GM19438 (cell line): ENCODE measurements around the gene QRFP.

Experiments
- ATAC-seq: cut with Tn5 transposase; IDR thresholded peaks from one replicate; pipeline ENCODE4 v1.9.1; 2021; ENCODE audit warnings: low read depth; ENCODE audit not compliant: unreplicated experiment

The QRFP gene

GRCh38 chr9:130896233-130897014 is at the start of gene QRFP:
TSS of gene QRFP (minus strand) at chr9:130896812. CDS start at chr9:130893838, 2,974 bp downstream.
- ATAC-seq: no peak

- no peak for ATAC-seq
Observed at GRCh38 chr9:130945173-130945572, 48.6 kb upstream of the QRFP start.

GRCh38 chr9:130944510-130945058 is 48.0 kb upstream of the QRFP start:
- ATAC-seq: no peak

- no peak for ATAC-seq
Observed at GRCh38 chr9:130943777-130944176, 47.2 kb upstream of the QRFP start.

- no peak for ATAC-seq
Observed at GRCh38 chr9:130943221-130943620, 46.6 kb upstream of the QRFP start.

GRCh38 chr9:130942679-130943078 is 46.1 kb upstream of the QRFP start:
- no peak for ATAC-seq

GRCh38 chr9:130942084-130942483 is 45.5 kb upstream of the QRFP start:
- no peak for ATAC-seq

- ATAC-seq: no peak
Observed at GRCh38 chr9:130940693-130941576, 44.3 kb upstream of the QRFP start.

GRCh38 chr9:130940027-130940549 is 43.5 kb upstream of the QRFP start:
- no peak for ATAC-seq

- no peak for ATAC-seq
Observed at GRCh38 chr9:130939405-130940026, 42.9 kb upstream of the QRFP start.

- no peak for ATAC-seq
Observed at GRCh38 chr9:130938652-130939404, 42.2 kb upstream of the QRFP start, which contains the start of gene FIBCD1. TSS of gene FIBCD1 (minus strand) at chr9:130939247. CDS start at chr9:130938607, 640 bp downstream.

GRCh38 chr9:130938184-130938651 is 41.6 kb upstream of the QRFP start:
- ATAC-seq: no peak

GRCh38 chr9:130937146-130938076 is 40.8 kb upstream of the QRFP start:
- ATAC-seq: no peak

GRCh38 chr9:130936285-130937117 is 39.9 kb upstream of the QRFP start:
- no peak for ATAC-seq

- no peak for ATAC-seq
Observed at GRCh38 chr9:130935648-130936271, 39.1 kb upstream of the QRFP start.

- no peak for ATAC-seq
Observed at GRCh38 chr9:130934702-130935647, 38.4 kb upstream of the QRFP start.
